HEK293T (cell line): ENCODE measurements around the gene DOK6.

Source experiments
- FOXA1 ChIP-seq: fragments of 450-650 bp; IDR thresholded peaks from 2 replicates; pipeline ENCODE4 v1.6.1; 2016; ENCODE audit warnings: mild to moderate bottlenecking
- HDGF ChIP-seq: fragments of 450-650 bp; IDR thresholded peaks from 2 replicates; pipeline ENCODE4 v1.6.1; 2017; ENCODE audit warnings: antibody characterized with exemption, borderline replicate concordance
- SP1 ChIP-seq: fragments of 450-650 bp; IDR thresholded peaks from 2 replicates; pipeline ENCODE4 v1.6.1; 2017

DNA sequence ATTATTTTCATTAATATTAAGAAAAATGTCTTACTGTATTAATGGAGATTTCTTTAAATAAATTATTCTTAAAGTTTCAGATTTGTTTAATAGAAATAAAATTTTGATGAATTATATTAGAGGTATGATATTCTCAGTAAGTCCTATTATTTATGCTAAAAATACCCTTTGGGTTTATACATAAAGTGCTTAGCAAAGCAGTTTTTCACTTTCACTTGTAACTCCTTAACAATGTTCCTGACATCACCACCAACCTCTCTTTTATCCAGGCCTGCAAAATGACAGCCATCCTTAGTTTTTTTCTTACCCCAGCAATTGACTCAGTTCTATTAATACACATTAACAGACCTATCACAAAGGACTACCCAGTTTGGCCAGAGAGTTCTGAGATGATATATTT lies 376.6 kb downstream of the DOK6 start:
- TF ChIP-seq FOXA1, result no peak
- no peak for TF ChIP-seq SP1
- TF ChIP-seq HDGF, result no peak
